HepG2 (cell line): ENCODE data around the gene ADGRG6. TPM values are rescaled to one million over a fixed set of nuclear protein-coding genes. Genes with fewer than 3 reads are reported as not detected.

ENCODE experiments used
- ARHGAP35 ChIP-seq: sonication (generic); formaldehyde crosslinking; IDR thresholded peaks from 2 replicates; pipeline ENCODE4 v1.9.0; 2022; ENCODE audit warnings: mild to moderate bottlenecking, inconsistent platforms, moderate library complexity, missing genetic modification reagents, borderline replicate concordance
- CBX5 ChIP-seq: sonication (generic); formaldehyde crosslinking; IDR thresholded peaks from 2 replicates; pipeline ENCODE4 v1.4.0; 2020; ENCODE audit warnings: missing genetic modification reagents, borderline replicate concordance
- ETV5 ChIP-seq: IDR thresholded peaks from 2 replicates; pipeline ENCODE4 v1.6.1; 2018; ENCODE audit warnings: missing biosample characterization, missing genetic modification reagents, inconsistent platforms, borderline replicate concordance
- GATAD1 ChIP-seq: IDR thresholded peaks from 2 replicates; pipeline ENCODE4 v1.6.1; 2016; ENCODE audit warnings: missing genetic modification reagents, missing compliant biosample characterization
- GPN1 ChIP-seq: sonication (generic); formaldehyde crosslinking; IDR thresholded peaks from 2 replicates; pipeline ENCODE4 v1.5.1; 2020; ENCODE audit warnings: missing genetic modification reagents, borderline replicate concordance
- JUND ChIP-seq: sonication (generic); formaldehyde crosslinking; IDR thresholded peaks from 2 replicates; pipeline ENCODE4 v1.8.0; 2022; ENCODE audit warnings: mild to moderate bottlenecking, missing genetic modification reagents
- KDM1A ChIP-seq: IDR thresholded peaks from 2 replicates; pipeline ENCODE4 v1.6.1; 2016; ENCODE audit warnings: missing compliant biosample characterization
- KLF16 ChIP-seq, 2 experiments: sonication (generic) in 1 of 2; formaldehyde crosslinking in 1 of 2; IDR thresholded peaks; 2 replicates each; pipeline versions ENCODE4 v1.6.1 to v1.8.0; 2016 to 2023; ENCODE audit warnings: missing genetic modification reagents in 2 of 2, missing compliant biosample characterization in 1 of 2
- MTA1 ChIP-seq: sonication (generic); formaldehyde crosslinking; IDR thresholded peaks from 2 replicates; pipeline ENCODE4 v1.4.0; 2020; ENCODE audit warnings: missing genetic modification reagents, mild to moderate bottlenecking, borderline replicate concordance
- RFXANK ChIP-seq: IDR thresholded peaks from 2 replicates; pipeline ENCODE4 v1.6.1; 2016
- SMARCC2 ChIP-seq: fragments of 450-650 bp; IDR thresholded peaks from 2 replicates; pipeline ENCODE4 v1.6.1; 2017; ENCODE audit warnings: antibody characterized with exemption, mild to moderate bottlenecking
- ZNF180 ChIP-seq: sonication (generic); formaldehyde crosslinking; IDR thresholded peaks from 2 replicates; pipeline ENCODE4 v1.4.0; 2020; ENCODE audit warnings: low read depth, missing genetic modification reagents, borderline replicate concordance
- ZNF280D ChIP-seq: sonication (generic); formaldehyde crosslinking; IDR thresholded peaks from 2 replicates; pipeline ENCODE4 v1.5.1; 2020; ENCODE audit warnings: mild to moderate bottlenecking, missing genetic modification reagents
- ZNF292 ChIP-seq: sonication (generic); formaldehyde crosslinking; IDR thresholded peaks from 2 replicates; pipeline ENCODE4 v1.8.1; 2022; ENCODE audit warnings: mild to moderate bottlenecking, low read depth, missing genetic modification reagents, borderline replicate concordance
- ZNF326 ChIP-seq: sonication (generic); formaldehyde crosslinking; IDR thresholded peaks from 2 replicates; pipeline ENCODE4 v1.4.0; 2020; ENCODE audit warnings: missing genetic modification reagents, borderline replicate concordance
- ZNF331 ChIP-seq: sonication (generic); formaldehyde crosslinking; IDR thresholded peaks from 2 replicates; pipeline ENCODE4 v1.4.0; 2020; ENCODE audit warnings: missing genetic modification reagents
- ZNF335 ChIP-seq: sonication (generic); formaldehyde crosslinking; IDR thresholded peaks from 2 replicates; pipeline ENCODE4 v1.4.0; 2020; ENCODE audit warnings: missing genetic modification reagents
- ZNF382 ChIP-seq: sonication (generic); formaldehyde crosslinking; IDR thresholded peaks from 2 replicates; pipeline ENCODE4 v1.5.0; 2020; ENCODE audit warnings: missing genetic modification reagents, mild to moderate bottlenecking, borderline replicate concordance
- ZNF546 ChIP-seq: sonication (generic); formaldehyde crosslinking; conservative IDR thresholded peaks from 2 replicates; pipeline ENCODE4 v1.8.1; 2023; ENCODE audit warnings: mild to moderate bottlenecking, missing genetic modification reagents
- ZNF562 ChIP-seq: sonication (generic); formaldehyde crosslinking; IDR thresholded peaks from 2 replicates; pipeline ENCODE4 v1.8.0; 2022; ENCODE audit warnings: missing genetic modification reagents, borderline replicate concordance
- ZNF589 ChIP-seq: sonication (generic); formaldehyde crosslinking; conservative IDR thresholded peaks from 2 replicates; pipeline ENCODE4 v1.8.0; 2022; ENCODE audit warnings: mild to moderate bottlenecking, moderate library complexity, missing genetic modification reagents
- ZNF598 ChIP-seq: sonication (generic); formaldehyde crosslinking; IDR thresholded peaks from 2 replicates; pipeline ENCODE4 v1.5.1; 2020; ENCODE audit warnings: mild to moderate bottlenecking, missing genetic modification reagents, borderline replicate concordance
- ZNF629 ChIP-seq: sonication (generic); formaldehyde crosslinking; conservative IDR thresholded peaks from 2 replicates; pipeline ENCODE4 v1.5.0; 2020; ENCODE audit warnings: missing genetic modification reagents
- polyA plus RNA-seq, 8 experiments: library from polyadenylated mRNA; depleted of rRNA in 3 of 8; stranded (reverse) in 7 of 8; unstranded in 1 of 8; fragments of >200 nt; fragmentation: Illumina TruSeq in 4 of 8; extraction: Trizol in 4 of 8; gene quantifications; 2 replicates each; pipeline versions ENCODE4 v1.2.1 to v1.2.3, GENCODE V29; 2011 to 2016; ENCODE audit warnings: low read depth in 4 of 8, missing spikeins in 1 of 8, mixed read lengths in 1 of 8; ENCODE audit not compliant: insufficient read depth in 1 of 8
- total RNA-seq, 5 experiments: library from RNA; depleted of rRNA; stranded (reverse); fragments of >200 nt; fragmentation: Illumina TruSeq; extraction: Trizol; gene quantifications; 2 replicates each; pipeline ENCODE4 v1.2.3, GENCODE V29; 2016; ENCODE audit warnings: low read depth in 1 of 5
- TF ChIP-seq, protein P1 (sequence below): sonication (generic); formaldehyde crosslinking; IDR thresholded peaks from 2 replicates; pipeline ENCODE4 v1.4.0; 2020; ENCODE audit warnings: low read depth, mild to moderate bottlenecking, missing genetic modification reagents
- TF ChIP-seq, protein P2 (sequence below): sonication (generic); formaldehyde crosslinking; IDR thresholded peaks from 2 replicates; pipeline ENCODE4 v1.8.0; 2022; ENCODE audit warnings: mild to moderate bottlenecking, missing genetic modification reagents, moderate library complexity

Gene ADGRG6
- total and polyA plus RNA-seq, 2 of the 13 experiments (the other 11 are each of a cell fraction or from before 2014, with no cell fraction given) = 129 to 249 TPM

DNA sequence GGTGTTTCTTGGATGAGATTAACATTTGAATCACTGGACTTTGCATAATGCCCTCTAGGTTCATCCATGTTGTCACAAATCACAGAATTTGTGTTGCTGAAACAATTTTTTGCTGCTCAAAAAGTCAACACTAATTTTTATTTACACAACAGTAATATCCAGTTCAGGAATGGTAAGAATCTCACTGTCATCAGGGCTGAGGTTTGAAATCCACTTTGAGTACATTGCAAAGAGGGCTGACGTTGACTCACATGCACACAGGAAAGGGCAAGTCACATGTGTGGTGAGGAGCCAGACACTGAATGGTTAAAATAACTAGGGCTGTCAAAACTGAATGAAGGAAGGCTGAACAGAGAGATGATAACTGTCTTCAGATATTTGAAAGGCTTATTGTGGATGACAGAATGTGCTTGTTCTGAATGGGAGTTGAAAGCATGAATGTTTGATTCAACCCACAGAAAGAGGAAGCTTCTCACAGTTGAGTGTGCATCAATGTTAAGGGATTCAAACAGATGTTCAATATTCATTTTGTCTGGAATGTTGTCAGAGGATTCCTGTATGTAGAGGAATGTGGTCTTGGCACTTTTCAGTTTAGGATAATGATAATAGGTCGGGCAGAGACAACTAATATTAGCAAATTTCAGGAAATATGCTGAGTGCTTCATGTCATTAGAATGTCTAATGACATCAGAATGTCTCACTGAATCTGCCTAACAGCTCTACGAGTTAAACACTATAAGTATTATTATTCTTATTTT lies 3.6 kb upstream of the ADGRG6 start (continued):
- TF ChIP-seq ETV5 (CRISPR knock-in tag) (peak; percentile 88; the same call in 1 of the 2 replicates), ZNF629 (CRISPR knock-in tag) (no peak), ZNF382 (CRISPR knock-in tag) (no peak), ZNF180 (CRISPR knock-in tag) (no peak), KDM1A (CRISPR knock-in tag) (peak; percentile 65; the same call in 1 of the 2 replicates), MTA1 (CRISPR knock-in tag) (no peak), JUND (peak; percentile 48), ZNF292 (peak; percentile 54; the same call in 1 of the 2 replicates), ZNF589 (CRISPR knock-in tag) (no peak), ZNF335 (CRISPR knock-in tag) (peak; percentile 69; the same call in 1 of the 2 replicates), ZNF326 (CRISPR knock-in tag) (no peak), ZNF546 (CRISPR knock-in tag) (no peak), SMARCC2 (no peak), ZNF562 (no peak), RFXANK (CRISPR knock-in tag) (peak; percentile 46; the same call in 1 of the 2 replicates), ZNF280D (CRISPR knock-in tag) (0 out of 2 replicates have a peak, but pooled peaks have one; percentile 49), ZNF598 (CRISPR knock-in tag) (no peak), CBX5 (CRISPR knock-in tag) (peak; percentile 62; the same call in 1 of the 2 replicates), GATAD1 (CRISPR knock-in tag) (0 out of 2 replicates have a peak, but pooled peaks have one; percentile 27), KLF16 (CRISPR knock-in tag; IDR thresholded peaks at IDR 0.05) (peak in 1 of 2 experiments; percentile 55; a peak in 1 of 4 replicates), ZNF331 (CRISPR knock-in tag) (peak; percentile 85), ARHGAP35 (no peak), GPN1 (CRISPR knock-in tag) (no peak)
- TF ChIP-seq, protein P1, sequence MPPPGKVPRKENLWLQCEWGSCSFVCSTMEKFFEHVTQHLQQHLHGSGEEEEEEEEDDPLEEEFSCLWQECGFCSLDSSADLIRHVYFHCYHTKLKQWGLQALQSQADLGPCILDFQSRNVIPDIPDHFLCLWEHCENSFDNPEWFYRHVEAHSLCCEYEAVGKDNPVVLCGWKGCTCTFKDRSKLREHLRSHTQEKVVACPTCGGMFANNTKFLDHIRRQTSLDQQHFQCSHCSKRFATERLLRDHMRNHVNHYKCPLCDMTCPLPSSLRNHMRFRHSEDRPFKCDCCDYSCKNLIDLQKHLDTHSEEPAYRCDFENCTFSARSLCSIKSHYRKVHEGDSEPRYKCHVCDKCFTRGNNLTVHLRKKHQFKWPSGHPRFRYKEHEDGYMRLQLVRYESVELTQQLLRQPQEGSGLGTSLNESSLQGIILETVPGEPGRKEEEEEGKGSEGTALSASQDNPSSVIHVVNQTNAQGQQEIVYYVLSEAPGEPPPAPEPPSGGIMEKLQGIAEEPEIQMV = no peak
- TF ChIP-seq, protein P2, sequence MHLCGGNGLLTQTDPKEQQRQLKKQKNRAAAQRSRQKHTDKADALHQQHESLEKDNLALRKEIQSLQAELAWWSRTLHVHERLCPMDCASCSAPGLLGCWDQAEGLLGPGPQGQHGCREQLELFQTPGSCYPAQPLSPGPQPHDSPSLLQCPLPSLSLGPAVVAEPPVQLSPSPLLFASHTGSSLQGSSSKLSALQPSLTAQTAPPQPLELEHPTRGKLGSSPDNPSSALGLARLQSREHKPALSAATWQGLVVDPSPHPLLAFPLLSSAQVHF (CRISPR knock-in tag) = no peak
